Thyroid gland (tissue), 4 donors: ENCODE measurements around the gene NADK. TPM values are rescaled to one million over a fixed set of nuclear protein-coding genes. Genes with fewer than 3 reads are reported as not detected.
"Not testable (repeated sequence)": the region's sequence is repeated elsewhere in the genome, so short reads cannot be mapped to it uniquely, and the experiment has no call there.

ENCODE experiments used
- DNase-seq, 2 donors: peaks; one replicate each; pipeline ENCODE4 v3.0.0-alpha.2; 2019
- H3K27ac ChIP-seq, 3 donors: fragments of 200-600 bp; sonication (generic); 1 replicate in 2 of 3; 2 replicates in 1 of 3; pipeline ENCODE4 v1.5.1; 2016 to 2019; ENCODE audit warnings: mild to moderate bottlenecking in 1 of 3, moderate library complexity in 1 of 3
- H3K27me3 ChIP-seq: fragments of 200-600 bp; sonication (generic); one replicate; pipeline ENCODE4 v1.5.1; 2019
- H3K36me3 ChIP-seq, 2 donors: fragments of 200-600 bp; sonication (generic); one replicate each; pipeline ENCODE4 v1.5.1; 2016 to 2019
- H3K4me1 ChIP-seq, 2 donors: fragments of 200-600 bp; sonication (generic); one replicate each; pipeline ENCODE4 v1.5.1; 2017 to 2019
- H3K4me3 ChIP-seq, 3 donors: fragments of 200-600 bp; sonication (generic); replicated peaks in 1 of 3; 1 replicate in 2 of 3; 2 replicates in 1 of 3; pipeline ENCODE4 v1.5.1; 2016; ENCODE audit warnings: mild to moderate bottlenecking in 1 of 3
- H3K9me3 ChIP-seq: fragments of 200-600 bp; sonication (generic); one replicate; pipeline ENCODE4 v1.5.1; 2017
- POLR2A ChIP-seq, 2 donors: fragments of 450-650 bp; IDR thresholded peaks; one replicate each; pipeline ENCODE4 v1.6.1; 2017; ENCODE audit warnings: antibody characterized with exemption in 2 of 2, mild to moderate bottlenecking in 2 of 2, moderate library complexity in 1 of 2
- WGBS, 2 donors: methylation state at CpG; one replicate each; pipeline ENCODE4 v1.1.5; 2017; 5-methylcytosine and 5-hydroxymethylcytosine counted together
- intact Hi-C: fragments of 100-400 bp; cut with DNase I; formaldehyde crosslinking; loops from one replicate; pipeline ENCODE4 v1.15.1; 2023
- total RNA-seq, 4 donors: library from RNA; depleted of rRNA; stranded (reverse); fragments of >200 nt; gene quantifications; one replicate each; pipeline ENCODE4 v1.2.3, GENCODE V29; 2016
- TF ChIP-seq, protein P1 (sequence below), 6 experiments: fragments of 200-600 bp in 3 of 6; fragments of 450-650 bp in 3 of 6; sonication (generic) in 3 of 6; IDR thresholded peaks; one replicate each; pipeline ENCODE4 v1.5.1; 2016 to 2019; ENCODE audit warnings: antibody characterized with exemption in 6 of 6, mild to moderate bottlenecking in 2 of 6, inconsistent platforms in 1 of 6, moderate library complexity in 1 of 6

NADK gene
- total RNA-seq, 4 donors from 2014 or later = 64.8 to 91.4 (median 84.2) TPM

DNA sequence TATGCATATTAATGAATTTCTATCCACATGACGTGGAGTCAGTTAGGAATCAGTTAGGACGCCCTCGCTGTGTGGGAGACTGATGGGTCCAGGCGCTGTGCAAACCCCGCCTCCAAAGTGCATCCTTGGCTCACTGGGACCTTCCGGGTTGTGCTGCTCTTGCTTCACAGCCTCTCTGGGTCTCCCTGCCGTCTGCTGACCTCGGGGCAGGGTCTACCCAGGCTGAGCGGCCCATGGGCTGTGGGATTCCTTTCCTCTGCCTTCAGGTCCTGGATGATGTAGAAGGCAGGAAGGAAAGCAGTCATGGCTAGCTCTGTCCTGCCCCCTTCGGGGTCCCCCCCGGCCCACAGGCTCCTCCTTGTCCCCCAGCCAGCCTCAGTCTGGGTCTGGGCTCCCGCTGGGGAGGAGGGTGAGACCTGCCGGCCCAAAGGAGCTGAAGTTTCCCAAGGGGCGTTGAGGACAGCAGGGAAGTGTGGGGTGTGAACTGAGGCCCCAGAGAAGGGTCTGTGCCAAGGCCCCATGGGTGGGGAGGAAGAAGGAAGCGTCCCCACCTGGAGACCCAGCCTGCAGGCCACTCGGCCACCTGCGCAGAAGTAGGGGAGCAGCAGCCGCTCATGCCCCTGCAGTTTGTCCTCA lies 29.5 kb downstream of the NADK start:
- intact Hi-C loops = no loop called here
- H3K27ac ChIP-seq = no peak overlapping the region
- DNase-seq = no peak
- no peaks in the 10 kb centered on the region for H3K9me3 ChIP-seq
- H3K4me1 ChIP-seq = no peaks in the 10 kb centered on the region
- H3K27me3 ChIP-seq = no peaks in the 10 kb centered on the region
- peaks cover 10 to 15% of the 10 kb centered on the region in 2 donors for H3K36me3 ChIP-seq
- no peak overlapping the region for H3K4me3 ChIP-seq
- WGBS, 2 donors = 73 to 86% methylated on average over 15 to 18 of the region's 18 CpGs
- TF ChIP-seq, protein P1, sequence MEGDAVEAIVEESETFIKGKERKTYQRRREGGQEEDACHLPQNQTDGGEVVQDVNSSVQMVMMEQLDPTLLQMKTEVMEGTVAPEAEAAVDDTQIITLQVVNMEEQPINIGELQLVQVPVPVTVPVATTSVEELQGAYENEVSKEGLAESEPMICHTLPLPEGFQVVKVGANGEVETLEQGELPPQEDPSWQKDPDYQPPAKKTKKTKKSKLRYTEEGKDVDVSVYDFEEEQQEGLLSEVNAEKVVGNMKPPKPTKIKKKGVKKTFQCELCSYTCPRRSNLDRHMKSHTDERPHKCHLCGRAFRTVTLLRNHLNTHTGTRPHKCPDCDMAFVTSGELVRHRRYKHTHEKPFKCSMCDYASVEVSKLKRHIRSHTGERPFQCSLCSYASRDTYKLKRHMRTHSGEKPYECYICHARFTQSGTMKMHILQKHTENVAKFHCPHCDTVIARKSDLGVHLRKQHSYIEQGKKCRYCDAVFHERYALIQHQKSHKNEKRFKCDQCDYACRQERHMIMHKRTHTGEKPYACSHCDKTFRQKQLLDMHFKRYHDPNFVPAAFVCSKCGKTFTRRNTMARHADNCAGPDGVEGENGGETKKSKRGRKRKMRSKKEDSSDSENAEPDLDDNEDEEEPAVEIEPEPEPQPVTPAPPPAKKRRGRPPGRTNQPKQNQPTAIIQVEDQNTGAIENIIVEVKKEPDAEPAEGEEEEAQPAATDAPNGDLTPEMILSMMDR (IDR thresholded peaks at IDR 0.05) = no peak
- TF ChIP-seq POLR2A (IDR thresholded peaks at IDR 0.05) = no peak

DNA sequence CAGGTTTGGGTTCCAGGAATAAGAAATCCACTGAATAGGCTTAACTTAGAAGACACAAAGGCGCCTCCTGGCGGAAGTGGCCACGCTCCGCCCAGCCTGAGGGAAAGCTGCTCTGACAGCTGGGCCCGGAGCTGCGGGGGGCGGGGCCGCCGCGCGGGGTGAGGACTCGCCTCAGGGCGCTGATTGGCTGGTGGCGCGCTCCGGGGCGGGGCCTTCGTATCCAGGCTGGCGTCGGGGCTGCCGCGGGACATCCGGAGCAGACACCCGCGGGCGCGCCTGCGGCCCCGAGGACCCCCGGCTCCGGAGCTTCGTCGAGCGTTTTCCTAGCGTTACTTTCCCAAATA lies 31.7 kb downstream of the NADK start:
- WGBS, 2 donors = no CpG with 5 or more reads among the region's 35 CpGs
- H3K4me1 ChIP-seq, DNase-seq, H3K9me3 ChIP-seq, intact Hi-C loops, H3K4me3 ChIP-seq, H3K36me3 ChIP-seq, H3K27me3 ChIP-seq: not testable (repeated sequence)
- H3K27ac ChIP-seq = peak overlapping the region in 2 of 3 donors; percentile 95 to 97

DNA sequence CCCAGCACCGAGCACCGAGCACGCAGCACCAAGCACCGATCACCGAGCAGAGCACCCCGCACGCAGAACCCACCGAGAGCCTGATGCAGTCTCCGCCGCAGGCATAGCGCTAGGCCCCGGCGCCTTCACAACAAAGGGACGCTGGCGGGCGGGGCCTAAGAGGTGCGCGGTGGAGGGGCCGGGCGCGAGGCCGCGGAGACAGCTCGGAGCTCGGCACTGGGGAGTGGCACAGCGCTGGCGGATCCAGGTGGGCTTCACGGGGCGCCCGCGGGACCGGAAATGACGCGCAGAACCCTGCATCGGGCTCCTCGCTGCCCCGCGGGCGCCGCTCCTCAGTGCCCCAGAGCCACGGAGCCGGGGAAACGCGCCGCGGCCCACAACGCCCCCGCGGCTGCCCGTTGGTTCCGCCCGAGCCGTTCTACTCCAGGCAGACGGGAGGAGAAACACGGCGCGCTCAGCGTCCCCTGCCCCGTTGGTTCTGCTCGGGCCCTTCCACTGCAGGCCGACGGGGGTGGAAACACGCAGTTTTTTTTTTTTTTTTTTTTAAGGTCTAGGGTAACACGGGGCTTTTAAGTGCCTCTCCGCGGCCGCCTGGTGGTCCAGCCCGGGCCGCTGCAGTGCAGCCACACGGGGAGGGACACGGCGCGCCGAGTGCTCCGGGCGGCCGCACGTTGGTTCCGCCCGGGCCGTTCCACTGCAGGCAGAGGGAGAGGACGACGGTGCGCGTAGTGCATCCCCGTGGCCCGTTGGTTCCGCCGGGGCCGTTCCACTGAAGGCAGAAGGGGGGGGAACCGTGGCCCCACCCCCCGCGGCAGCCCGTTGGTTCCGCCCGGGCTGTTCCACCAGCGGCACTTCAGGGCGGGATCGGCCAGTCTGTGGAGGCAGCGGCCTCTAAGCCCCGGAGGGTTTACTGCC lies 32.4 kb downstream of the NADK start:
- H3K4me1 ChIP-seq, H3K27me3 ChIP-seq, intact Hi-C loops, H3K36me3 ChIP-seq, H3K9me3 ChIP-seq: not testable (repeated sequence)
- Histone ChIP-seq H3K4me3 (peak overlapping the region in 1 of 3 donors; percentile 38), H3K27ac (peak overlapping the region in 2 of 3 donors; percentile 95 to 97)
- no CpG with 5 or more reads among the region's 101 CpGs for WGBS, 2 donors
- DNase-seq = peak; percentile 33 to 74
- TF ChIP-seq, protein P1 (IDR thresholded peaks at IDR 0.05) = peak in 2 of 6 experiments; percentile 51 to 62
- peak in 1 of 2 donors; percentile 43 for TF ChIP-seq POLR2A (IDR thresholded peaks at IDR 0.05)

DNA sequence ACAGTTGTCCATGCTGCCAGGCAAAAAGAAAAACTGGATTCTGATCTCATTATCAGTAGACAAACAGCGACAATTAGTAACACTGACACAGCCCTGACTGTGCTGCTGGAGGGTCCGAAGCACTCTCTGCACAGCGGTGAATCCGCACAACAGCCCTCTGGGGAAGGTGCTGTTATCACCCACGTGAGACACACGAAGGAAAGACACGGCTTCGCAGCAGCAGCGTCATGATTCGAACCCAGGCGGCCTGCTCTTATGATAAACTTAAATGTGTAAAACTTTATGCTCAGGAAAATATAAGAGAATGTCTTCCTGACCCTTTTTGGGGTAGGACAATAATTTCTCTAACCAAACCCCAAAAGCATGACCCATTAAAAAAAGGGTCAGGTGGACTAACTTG lies 35.7 kb downstream of the NADK start:
- H3K4me3 ChIP-seq, intact Hi-C loops, H3K4me1 ChIP-seq, H3K9me3 ChIP-seq, H3K27ac ChIP-seq, DNase-seq, H3K27me3 ChIP-seq, H3K36me3 ChIP-seq: not testable (repeated sequence)
- WGBS, 2 donors = 88 to 95% methylated on average over 11 of the region's 11 CpGs

DNA sequence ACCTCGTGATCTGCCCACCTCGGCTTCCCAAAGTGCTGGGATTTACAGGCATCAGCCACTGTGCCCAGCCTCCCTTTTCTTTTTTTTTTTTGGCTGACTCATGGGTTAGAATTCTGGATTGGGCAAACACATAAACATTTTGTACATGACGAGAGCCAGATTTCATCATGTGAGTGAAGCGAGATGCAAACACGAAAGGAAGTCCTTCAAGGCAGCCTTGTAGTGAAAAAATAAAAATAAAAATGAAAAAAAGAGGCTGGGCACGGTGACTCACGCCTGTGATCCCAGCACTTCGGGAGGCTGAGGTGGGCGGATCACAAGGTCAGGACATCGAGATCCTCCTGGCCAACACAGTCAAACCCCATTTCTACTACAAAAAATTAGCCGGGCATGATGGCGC lies 37.3 kb downstream of the NADK start:
- H3K9me3 ChIP-seq, H3K36me3 ChIP-seq, H3K4me3 ChIP-seq, H3K4me1 ChIP-seq, H3K27ac ChIP-seq, DNase-seq, H3K27me3 ChIP-seq, intact Hi-C loops: not testable (repeated sequence)
- whole genome bisulfite sequencing, 2 donors = 83 to 95% methylated on average over 12 of the region's 12 CpGs

DNA sequence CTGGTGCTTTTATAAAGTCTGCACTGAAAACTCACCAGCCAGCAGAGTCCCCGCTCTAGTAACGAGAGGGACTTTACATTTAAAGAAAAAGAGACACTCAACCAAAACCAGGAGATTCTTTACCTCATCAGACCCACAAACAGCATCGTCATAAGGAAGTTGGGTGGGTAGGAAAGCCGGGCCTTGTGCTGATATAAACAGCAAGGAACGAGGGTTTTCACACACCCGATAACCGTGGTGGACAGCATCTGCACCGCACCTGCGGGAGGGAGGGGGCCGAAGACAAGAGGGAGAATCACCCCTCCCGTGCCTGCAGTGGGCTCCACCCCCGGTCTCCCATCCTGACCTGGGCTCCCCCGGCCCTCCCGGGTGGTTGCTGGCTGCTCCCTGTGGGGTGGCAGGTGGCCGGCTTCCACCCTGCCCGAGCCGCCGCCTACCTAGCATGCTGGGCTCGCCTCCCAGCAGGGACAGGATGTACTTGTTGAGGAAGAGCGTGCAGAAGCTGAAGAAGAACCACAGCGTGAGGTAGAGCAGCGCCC lies 39.4 kb downstream of the NADK start:
- DNase-seq, H3K4me3 ChIP-seq, H3K27me3 ChIP-seq, H3K9me3 ChIP-seq, H3K36me3 ChIP-seq, intact Hi-C loops, H3K4me1 ChIP-seq, H3K27ac ChIP-seq: not testable (repeated sequence)
- WGBS, 2 donors = no CpG with 5 or more reads among the region's 22 CpGs

DNA sequence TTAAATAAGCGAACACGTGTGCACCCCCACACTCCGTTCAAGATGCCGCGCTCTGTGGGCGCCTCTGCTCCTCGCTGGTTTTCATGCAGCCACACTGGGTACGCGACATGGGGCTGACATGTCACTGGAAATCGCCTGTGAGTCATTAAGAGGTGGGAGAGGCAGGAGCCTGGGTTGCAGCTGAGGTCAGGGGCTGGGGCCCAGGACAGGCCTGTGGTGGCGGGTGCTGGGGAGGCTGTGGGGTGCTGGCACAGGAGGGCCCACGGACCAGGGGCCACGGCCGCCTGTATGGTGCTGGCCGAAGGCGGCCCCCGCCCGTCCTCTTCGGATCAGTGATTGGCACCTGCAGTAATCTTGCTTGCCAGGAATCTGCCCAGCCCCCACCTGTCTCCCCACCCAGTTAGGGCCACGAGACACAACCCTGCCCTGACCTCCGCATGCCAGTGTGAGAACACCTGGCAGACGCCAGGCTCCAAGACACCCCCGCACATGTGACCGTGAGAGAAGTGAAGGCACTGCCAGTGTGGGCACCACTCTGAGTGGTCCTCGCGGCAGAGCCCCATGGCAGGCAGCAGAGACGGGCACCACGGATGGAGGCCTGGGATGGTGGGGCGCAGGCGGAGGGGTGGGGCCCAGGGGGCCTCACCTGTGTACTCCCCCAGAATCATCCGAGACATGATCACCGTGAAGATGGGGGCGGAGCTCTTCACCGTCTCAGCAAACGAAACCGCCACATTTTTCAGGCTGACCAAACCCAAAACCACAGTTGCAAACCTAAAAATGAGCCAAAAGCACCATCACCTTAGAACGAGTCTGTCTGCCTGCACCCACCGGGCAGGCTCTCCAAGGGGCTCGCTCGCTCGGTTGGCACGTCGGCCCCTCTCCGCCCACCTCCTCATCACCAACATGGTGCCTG lies 40.3 kb downstream of the NADK start:
- intact Hi-C loops, H3K27me3 ChIP-seq, H3K36me3 ChIP-seq, H3K4me1 ChIP-seq, H3K27ac ChIP-seq, H3K9me3 ChIP-seq, H3K4me3 ChIP-seq, DNase-seq: not testable (repeated sequence)
- WGBS, 2 donors = 90 to 98% methylated on average over 10 to 16 of the region's 44 CpGs
